H9 (cell line): ENCODE data around the gene ANKRD65. TPM values are rescaled to one million over a fixed set of nuclear protein-coding genes. Genes with fewer than 3 reads are reported as not detected.

Experiments used
- DNase-seq: peaks from one replicate; pipeline ENCODE4 v3.0.0-alpha.2; 2017
- H2AFZ ChIP-seq: one replicate; pipeline ENCODE4 v1.6.1; 2013; ENCODE audit warnings: mild to moderate bottlenecking, low read length, control low read depth, moderate library complexity
- H2AK5ac ChIP-seq: 2 replicates; pipeline ENCODE4 v1.6.1; 2013; ENCODE audit warnings: low read length, control low read depth, mixed read lengths; ENCODE audit not compliant: insufficient read length
- H2BK120ac ChIP-seq: one replicate; pipeline ENCODE4 v1.6.1; 2013; ENCODE audit warnings: low read depth, mild to moderate bottlenecking, low read length, control low read depth, inconsistent platforms; ENCODE audit not compliant: poor library complexity, severe bottlenecking
- H2BK12ac ChIP-seq: 2 replicates; pipeline ENCODE4 v1.6.1; 2013; ENCODE audit warnings: low read length, control low read depth, mixed read lengths, low read depth; ENCODE audit not compliant: insufficient read length
- H2BK15ac ChIP-seq: 2 replicates; pipeline ENCODE4 v1.6.1; 2013; ENCODE audit warnings: low read depth, low read length, control low read depth
- H2BK20ac ChIP-seq: one replicate; pipeline ENCODE4 v1.6.1; 2013; ENCODE audit warnings: low read depth, mild to moderate bottlenecking, low read length, control low read depth, inconsistent platforms; ENCODE audit not compliant: poor library complexity, severe bottlenecking
- H2BK5ac ChIP-seq: 2 replicates; pipeline ENCODE4 v1.6.1; 2013; ENCODE audit warnings: low read length, control low read depth, mixed read lengths; ENCODE audit not compliant: insufficient read length
- H3K14ac ChIP-seq: 2 replicates; pipeline ENCODE4 v1.6.1; 2013; ENCODE audit warnings: low read length, control low read depth; ENCODE audit not compliant: insufficient read depth
- H3K18ac ChIP-seq: 2 replicates; pipeline ENCODE4 v1.6.1; 2013; ENCODE audit warnings: low read depth, mild to moderate bottlenecking, mixed read lengths, low read length, control low read depth; ENCODE audit not compliant: insufficient read length
- H3K23ac ChIP-seq: 2 replicates; pipeline ENCODE4 v1.6.1; 2013; ENCODE audit warnings: low read length, control low read depth, mixed read lengths, low read depth; ENCODE audit not compliant: insufficient read length
- H3K23me2 ChIP-seq: 2 replicates; pipeline ENCODE4 v1.6.1; 2013; ENCODE audit warnings: low read depth, mild to moderate bottlenecking, mixed read lengths, low read length, control low read depth; ENCODE audit not compliant: insufficient read length, poor library complexity, severe bottlenecking
- H3K27ac ChIP-seq: 2 replicates; pipeline ENCODE4 v1.5.1; 2013; ENCODE audit warnings: low read length, control low read depth, mixed read lengths, low read depth; ENCODE audit not compliant: insufficient read length
- H3K27me3 ChIP-seq: 2 replicates; pipeline ENCODE4 v1.6.1; 2013; ENCODE audit warnings: low read length, control low read depth, inconsistent platforms; ENCODE audit not compliant: insufficient read depth
- H3K4ac ChIP-seq: 2 replicates; pipeline ENCODE4 v1.6.1; 2013; ENCODE audit warnings: low read depth, mild to moderate bottlenecking, control low read depth, inconsistent platforms, low read length, moderate library complexity
- H3K4me1 ChIP-seq: 2 replicates; pipeline ENCODE4 v1.6.1; 2013; ENCODE audit warnings: low read length, control low read depth, inconsistent platforms; ENCODE audit not compliant: insufficient read depth
- H3K4me2 ChIP-seq: 2 replicates; pipeline ENCODE4 v1.6.1; 2013; ENCODE audit warnings: low read length, control low read depth, mixed read lengths; ENCODE audit not compliant: insufficient read length, insufficient read depth
- H3K56ac ChIP-seq: 2 replicates; pipeline ENCODE4 v1.6.1; 2013; ENCODE audit warnings: low read depth, mild to moderate bottlenecking, mixed read lengths, low read length, control low read depth; ENCODE audit not compliant: insufficient read length
- H3K79me1 ChIP-seq: 2 replicates; pipeline ENCODE4 v1.6.1; 2013; ENCODE audit warnings: low read depth, mild to moderate bottlenecking, moderate library complexity, low read length, control low read depth, inconsistent platforms; ENCODE audit not compliant: insufficient read depth, poor library complexity, severe bottlenecking
- H3K79me2 ChIP-seq: 2 replicates; pipeline ENCODE4 v1.6.1; 2013; ENCODE audit warnings: low read length, control low read depth, inconsistent platforms; ENCODE audit not compliant: insufficient read depth
- H3K9ac ChIP-seq: 2 replicates; pipeline ENCODE4 v1.6.1; 2013; ENCODE audit warnings: low read length, control low read depth, mixed read lengths; ENCODE audit not compliant: insufficient read length; ENCODE audit errors: extremely low read depth
- H3K9me3 ChIP-seq: one replicate; pipeline ENCODE4 v1.6.1; 2013; ENCODE audit warnings: low read depth, low read length, inconsistent platforms; ENCODE audit not compliant: control insufficient read depth
- H3T11ph ChIP-seq: one replicate; pipeline ENCODE4 v1.6.1; 2013; ENCODE audit warnings: mild to moderate bottlenecking, low read length, control low read depth, inconsistent platforms
- H4K20me1 ChIP-seq: one replicate; pipeline ENCODE4 v1.6.1; 2013; ENCODE audit not compliant: control insufficient read depth, insufficient read length, insufficient read depth
- H4K5ac ChIP-seq: 2 replicates; pipeline ENCODE4 v1.6.1; 2013; ENCODE audit warnings: low read depth, mild to moderate bottlenecking, mixed read lengths, low read length, control low read depth; ENCODE audit not compliant: insufficient read length
- H4K8ac ChIP-seq: replicated peaks from 2 replicates; pipeline ENCODE4 v1.6.1; 2013; ENCODE audit warnings: low read length, control low read depth, mixed read lengths, low read depth; ENCODE audit not compliant: insufficient read length
- H4K91ac ChIP-seq: 2 replicates; pipeline ENCODE4 v1.6.1; 2013; ENCODE audit warnings: low read depth, mild to moderate bottlenecking, moderate library complexity, mixed read lengths, low read length, control low read depth; ENCODE audit not compliant: insufficient read length
- H3K27ac Mint-ChIP-seq, 3 experiments: 2 replicates in 2 of 3; 3 replicates in 1 of 3; pipeline ENCODE4 v1.8.0; 2020 to 2021; ENCODE audit warnings: mixed read lengths in 3 of 3, mild to moderate bottlenecking in 1 of 3, moderate library complexity in 1 of 3
- H3K27me3 Mint-ChIP-seq: 2 replicates; pipeline ENCODE4 v1.8.0; 2021; ENCODE audit warnings: low read depth, mild to moderate bottlenecking, moderate library complexity, mixed read lengths
- H3K36me3 Mint-ChIP-seq, 3 experiments: 2 replicates in 2 of 3; 3 replicates in 1 of 3; pipeline ENCODE4 v1.8.0; 2020 to 2021; ENCODE audit warnings: low read depth in 3 of 3, mixed read lengths in 3 of 3; ENCODE audit not compliant: insufficient read depth in 1 of 3
- H3K4me1 Mint-ChIP-seq, 2 experiments: 2 replicates each; pipeline ENCODE4 v1.8.0; 2020; ENCODE audit warnings: mixed read lengths in 2 of 2
- H3K4me3 Mint-ChIP-seq, 2 experiments: 2 replicates in 1 of 2; 3 replicates in 1 of 2; pipeline ENCODE4 v1.8.0; 2020 to 2021; ENCODE audit warnings: mild to moderate bottlenecking in 2 of 2, mixed read lengths in 2 of 2, moderate library complexity in 1 of 2
- H3K9me3 Mint-ChIP-seq, 2 experiments: 2 replicates in 1 of 2; 3 replicates in 1 of 2; pipeline ENCODE4 v1.8.0; 2020; ENCODE audit warnings: mild to moderate bottlenecking in 2 of 2, mixed read lengths in 2 of 2, moderate library complexity in 1 of 2
- CTCF ChIP-seq: fragments of 200-600 bp; sonication (generic); conservative IDR thresholded peaks from 3 replicates; pipeline ENCODE4 v1.8.0; 2021; ENCODE audit warnings: antibody characterized with exemption, mild to moderate bottlenecking
- WGBS: extraction: QIAGEN DNeasy Blood & Tissue Kit; methylation state at CpG from one replicate; pipeline ENCODE4 v1.1.7; 2013; ENCODE audit warnings: missing lambda C conversion rate, low lambda C conversion rate, mixed read lengths; ENCODE audit not compliant: insufficient read length; ENCODE audit errors: extremely low coverage; 5-methylcytosine and 5-hydroxymethylcytosine counted together
- total RNA-seq: library from RNA; stranded (reverse); gene quantifications from 2 replicates; pipeline ENCODE4 v1.2.1, GENCODE V29; 2021

The ANKRD65 gene
- total RNA-seq, 1 experiment from 2014 or later: 3.1 TPM

- H2BK5ac ChIP-seq: no peak overlapping the region
- H3K27ac ChIP-seq: no peak overlapping the region
- H3K56ac ChIP-seq: no peak overlapping the region
- peaks cover 13% of the 10 kb centered on the region; the same call in 1 of the 2 replicates for H3K79me2 ChIP-seq
- H4K8ac ChIP-seq: no peak overlapping the region
- H3K14ac ChIP-seq: no peak overlapping the region
- no peak overlapping the region for H2BK12ac ChIP-seq
- Mint-ChIP-seq H3K4me1 (peaks cover 27 to 44% of the 10 kb centered on the region in 2 experiments), H3K27me3 (peaks cover 1% of the 10 kb centered on the region; the same call in 1 of the 2 replicates), H3K36me3 (peaks cover 57 to 90% (median 75%) of the 10 kb centered on the region in 3 experiments), H3K27ac (peak overlapping the region in 1 of 3 experiments; percentile 96; a peak in 3 of 7 replicates), H3K4me3 (peak overlapping the region; percentile 90), H3K9me3 (peaks cover 0 to 2% of the 10 kb centered on the region in 2 experiments; a peak in 3 of 5 replicates)
- H3K4me1 ChIP-seq: no peaks in the 10 kb centered on the region
- peaks cover 14% of the 10 kb centered on the region for H3K79me1 ChIP-seq
- H3K27me3 ChIP-seq: no peaks in the 10 kb centered on the region
- H2AK5ac ChIP-seq: no peak overlapping the region
- no peak for DNase-seq
- no CpG with 5 or more reads among the region's 7 CpGs for WGBS
- no peak overlapping the region for H3K4me2 ChIP-seq
- TF ChIP-seq CTCF: no peak
- H3K4ac ChIP-seq: no peak overlapping the region
- no peak overlapping the region for H2AFZ ChIP-seq
- H3K9me3 ChIP-seq: no peaks in the 10 kb centered on the region
- H4K91ac ChIP-seq: no peak overlapping the region
- no peak overlapping the region for H3K9ac ChIP-seq
- no peak overlapping the region for H3K23ac ChIP-seq
- H3K23me2 ChIP-seq: peaks cover 15% of the 10 kb centered on the region
- peaks cover 2% of the 10 kb centered on the region for H4K20me1 ChIP-seq
- H4K5ac ChIP-seq: no peak overlapping the region
- H3K18ac ChIP-seq: no peak overlapping the region
- no peak overlapping the region for H2BK120ac ChIP-seq
- H2BK15ac ChIP-seq: no peak overlapping the region
- H2BK20ac ChIP-seq: no peak overlapping the region
- no peak overlapping the region for H3T11ph ChIP-seq
Observed at GRCh38 chr1:1401457-1402010, 19.5 kb downstream of the ANKRD65 start.
